GM12878 (cell line): ENCODE data around the gene DTNBP1.
A peak's percentile ranks its signal among the peaks of the same experiment; 100 is the strongest.

Experiments used
- CHD2 ChIP-seq: IDR thresholded peaks from 2 replicates; pipeline ENCODE4 v1.6.1; 2011; ENCODE audit warnings: low read depth, low read length, improper control_type of control experiment, borderline replicate concordance
- EZH2 ChIP-seq: IDR thresholded peaks from 2 replicates; pipeline ENCODE4 v1.6.1; 2012; ENCODE audit warnings: low read depth, mild to moderate bottlenecking, control low read depth, inconsistent platforms, low read length, borderline replicate concordance; ENCODE audit not compliant: control insufficient read depth
- HDAC6 ChIP-seq: fragments of 200-600 bp; sonication (generic); IDR thresholded peaks from one replicate; pipeline ENCODE4 v1.8.0; 2017; ENCODE audit warnings: antibody characterized with exemption; ENCODE audit not compliant: unreplicated experiment
- MYC ChIP-seq: IDR thresholded peaks from 2 replicates; pipeline ENCODE4 v1.6.1; 2011; ENCODE audit warnings: mild to moderate bottlenecking, low read length, moderate library complexity, inconsistent platforms; ENCODE audit not compliant: insufficient read depth, insufficient replicate concordance, insufficient read length, severe bottlenecking
- NFYA ChIP-seq: IDR thresholded peaks from 2 replicates; pipeline ENCODE4 v1.6.1; 2011; ENCODE audit warnings: low read depth, mild to moderate bottlenecking, low read length, improper control_type of control experiment, borderline replicate concordance
- NR2F1 ChIP-seq: fragments of 450-650 bp; conservative IDR thresholded peaks from 2 replicates; pipeline ENCODE4 v1.6.1; 2017; ENCODE audit warnings: mild to moderate bottlenecking
- POLR2AphosphoS5 ChIP-seq: IDR thresholded peaks from 2 replicates; pipeline ENCODE4 v1.6.1; 2011; ENCODE audit warnings: mild to moderate bottlenecking, low read length, inconsistent platforms
- SREBF2 ChIP-seq: IDR thresholded peaks from 2 replicates; pipeline ENCODE4 v1.6.1; 2012; ENCODE audit warnings: mild to moderate bottlenecking, low read length
- TARDBP ChIP-seq: IDR thresholded peaks from 2 replicates; pipeline ENCODE4 v1.6.1; 2016; ENCODE audit warnings: borderline replicate concordance
- YY1 ChIP-seq: IDR thresholded peaks from 2 replicates; pipeline ENCODE4 v1.6.1; 2011; ENCODE audit warnings: low read depth, mild to moderate bottlenecking, low read length
- TF ChIP-seq, protein P1 (sequence below), 3 experiments: IDR thresholded peaks in 2 of 3; conservative IDR thresholded peaks in 1 of 3; 2 replicates each; pipeline ENCODE4 v1.5.1; 2011; ENCODE audit warnings: low read depth in 3 of 3, low read length in 3 of 3, mild to moderate bottlenecking in 3 of 3, control low read depth in 2 of 3, moderate library complexity in 2 of 3, inconsistent platforms in 1 of 3, mixed read lengths in 1 of 3; ENCODE audit not compliant: control insufficient read depth in 2 of 3, insufficient read depth in 1 of 3; ENCODE audit errors: extremely low read depth in 1 of 3
- TF ChIP-seq, protein P2 (sequence below): IDR thresholded peaks from 2 replicates; pipeline ENCODE4 v1.6.1; 2012; ENCODE audit warnings: low read depth, low read length, improper control_type of control experiment
- TF ChIP-seq, protein P3 (sequence below): IDR thresholded peaks from 2 replicates; pipeline ENCODE4 v1.6.1; 2011; ENCODE audit warnings: low read depth, mild to moderate bottlenecking, low read length, moderate library complexity, borderline replicate concordance; ENCODE audit errors: extremely low read depth

DNA sequence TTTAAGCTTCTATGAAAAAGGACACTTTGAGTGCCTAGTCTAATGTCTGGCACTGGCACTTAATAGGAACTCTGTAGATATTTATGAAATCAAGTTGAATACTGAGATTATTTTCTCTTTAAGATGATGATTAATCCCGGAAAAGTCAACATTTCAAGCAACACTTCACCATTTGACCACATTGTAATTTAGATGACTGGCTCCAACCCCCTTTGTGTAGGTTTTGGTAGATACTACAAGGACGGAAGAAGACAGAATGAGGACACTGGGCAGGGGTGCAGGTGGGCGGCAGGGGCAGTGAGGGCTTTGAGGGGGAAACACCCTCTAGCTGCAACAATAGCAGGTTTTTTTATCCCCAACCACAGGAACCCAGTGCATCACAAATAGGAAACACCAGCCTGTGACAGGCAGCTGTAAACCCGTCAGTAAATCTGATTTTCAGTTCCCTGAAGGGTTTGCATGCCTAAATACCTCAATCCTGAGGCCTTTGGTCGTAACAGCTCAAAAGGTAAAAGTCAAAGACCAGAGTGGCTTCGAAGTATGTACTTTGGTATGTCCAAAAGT is 4.6 kb downstream of the DTNBP1 start:
- TF ChIP-seq EZH2 (no peak), POLR2AphosphoS5 (no peak), NR2F1 (peak; percentile 44; the same call in 1 of the 2 replicates), MYC (no peak), HDAC6 (no peak), TARDBP (no peak), CHD2 (peak; percentile 47; the same call in 1 of the 2 replicates), SREBF2 (no peak), YY1 (no peak), NFYA (no peak)
- TF ChIP-seq, protein P1, sequence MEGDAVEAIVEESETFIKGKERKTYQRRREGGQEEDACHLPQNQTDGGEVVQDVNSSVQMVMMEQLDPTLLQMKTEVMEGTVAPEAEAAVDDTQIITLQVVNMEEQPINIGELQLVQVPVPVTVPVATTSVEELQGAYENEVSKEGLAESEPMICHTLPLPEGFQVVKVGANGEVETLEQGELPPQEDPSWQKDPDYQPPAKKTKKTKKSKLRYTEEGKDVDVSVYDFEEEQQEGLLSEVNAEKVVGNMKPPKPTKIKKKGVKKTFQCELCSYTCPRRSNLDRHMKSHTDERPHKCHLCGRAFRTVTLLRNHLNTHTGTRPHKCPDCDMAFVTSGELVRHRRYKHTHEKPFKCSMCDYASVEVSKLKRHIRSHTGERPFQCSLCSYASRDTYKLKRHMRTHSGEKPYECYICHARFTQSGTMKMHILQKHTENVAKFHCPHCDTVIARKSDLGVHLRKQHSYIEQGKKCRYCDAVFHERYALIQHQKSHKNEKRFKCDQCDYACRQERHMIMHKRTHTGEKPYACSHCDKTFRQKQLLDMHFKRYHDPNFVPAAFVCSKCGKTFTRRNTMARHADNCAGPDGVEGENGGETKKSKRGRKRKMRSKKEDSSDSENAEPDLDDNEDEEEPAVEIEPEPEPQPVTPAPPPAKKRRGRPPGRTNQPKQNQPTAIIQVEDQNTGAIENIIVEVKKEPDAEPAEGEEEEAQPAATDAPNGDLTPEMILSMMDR (IDR thresholded peaks at IDR 0.05 in 2 of 3, conservative IDR thresholded peaks at IDR 0.05 in 1 of 3; ENCODE audit: control insufficient read depth in 2 of 3, extremely low read depth in 1 of 3, insufficient read depth in 1 of 3, low read depth in 3 of 3, low read length in 3 of 3) = no peak
- TF ChIP-seq, protein P2, sequence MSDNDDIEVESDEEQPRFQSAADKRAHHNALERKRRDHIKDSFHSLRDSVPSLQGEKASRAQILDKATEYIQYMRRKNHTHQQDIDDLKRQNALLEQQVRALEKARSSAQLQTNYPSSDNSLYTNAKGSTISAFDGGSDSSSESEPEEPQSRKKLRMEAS = no peak
- TF ChIP-seq, protein P3, sequence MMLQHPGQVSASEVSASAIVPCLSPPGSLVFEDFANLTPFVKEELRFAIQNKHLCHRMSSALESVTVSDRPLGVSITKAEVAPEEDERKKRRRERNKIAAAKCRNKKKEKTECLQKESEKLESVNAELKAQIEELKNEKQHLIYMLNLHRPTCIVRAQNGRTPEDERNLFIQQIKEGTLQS = no peak
